ENCODE data around the gene MYL7.
A peak's percentile ranks its signal among the peaks of the same experiment; 100 is the strongest.

MYL7 gene

GRCh38 chr7:44153948-44154335, 12.8 kb upstream of the MYL7 start:
- no peak overlapping the region for H3K4me3 ChIP-seq (ENCODE audit: low read depth, low read length)
- no peak for DNase-seq (ENCODE audit: low read depth)
- no peak for TF ChIP-seq CTCF (IDR thresholded peaks at IDR 0.05; ENCODE audit: low read depth, low read length, missing control alignments)

GRCh38 chr7:44152971-44153947, 12.1 kb upstream of the MYL7 start:
- no peak for TF ChIP-seq CTCF (IDR thresholded peaks at IDR 0.05; ENCODE audit: low read depth, low read length, missing control alignments)
- DNase-seq (ENCODE audit: low read depth), result no peak
- no peak overlapping the region for H3K4me3 ChIP-seq (ENCODE audit: low read depth, low read length)

GRCh38 chr7:44151956-44152355, 10.8 kb upstream of the MYL7 start:
- TF ChIP-seq CTCF (IDR thresholded peaks at IDR 0.05; ENCODE audit: low read depth, low read length, missing control alignments), result no peak
- no peak overlapping the region for H3K4me3 ChIP-seq (ENCODE audit: low read depth, low read length)
- DNase-seq (ENCODE audit: low read depth), result no peak

- H3K4me3 ChIP-seq (ENCODE audit: low read depth, low read length), result no peak overlapping the region
- DNase-seq (ENCODE audit: low read depth), result no peak
- no peak for TF ChIP-seq CTCF (IDR thresholded peaks at IDR 0.05; ENCODE audit: low read depth, low read length, missing control alignments)
These were observed 10.1 kb upstream of the MYL7 start for GRCh38 chr7:44150966-44151941.

- peak; percentile 38 for DNase-seq (ENCODE audit: low read depth)
- TF ChIP-seq CTCF (IDR thresholded peaks at IDR 0.05; ENCODE audit: low read depth, low read length, missing control alignments), result no peak
- no peak overlapping the region for H3K4me3 ChIP-seq (ENCODE audit: low read depth, low read length)
These were observed 9.3 kb upstream of the MYL7 start for GRCh38 chr7:44150466-44150832.

- no peak for TF ChIP-seq CTCF (IDR thresholded peaks at IDR 0.05; ENCODE audit: low read depth, low read length, missing control alignments)
- DNase-seq (ENCODE audit: low read depth), result no peak
- no peak overlapping the region for H3K4me3 ChIP-seq (ENCODE audit: low read depth, low read length)
These were observed 8.7 kb upstream of the MYL7 start for GRCh38 chr7:44149571-44150465.
